ENCODE results near the gene MELK. TPM values are rescaled to one million over a fixed set of nuclear protein-coding genes. Genes with fewer than 3 reads are reported as not detected.
A peak's percentile ranks its signal among the peaks of the same experiment; 100 is the strongest.

Gene MELK
- total and polyA plus RNA-seq, 7 donors = 0.15 to 0.42 (median 0.18) TPM; not detected in 2

DNA sequence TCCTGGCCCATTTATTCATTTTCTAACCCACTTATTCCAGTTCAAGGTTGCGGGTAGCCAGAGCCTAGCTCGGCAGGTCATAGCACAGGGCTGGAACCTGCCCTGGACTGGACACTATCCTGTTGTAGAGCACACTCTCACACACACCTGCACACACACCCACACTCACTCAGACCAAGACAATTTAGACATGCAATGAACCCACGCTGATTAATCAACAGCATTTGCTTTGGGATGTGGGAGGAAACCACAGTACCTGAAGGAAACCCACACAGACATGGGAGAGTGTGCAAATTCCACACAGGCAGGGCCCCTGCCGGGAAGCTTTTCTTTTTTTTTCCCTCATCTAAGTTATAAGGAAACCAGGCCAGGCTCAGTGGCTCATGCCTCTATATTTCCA is 34.8 kb upstream of the MELK start:
- H3K36me3 ChIP-seq (ENCODE audit: insufficient read depth in 1 of 2, low read depth in 1 of 2) = no peaks in the 10 kb centered on the region
- DNase-seq (no peak), ATAC-seq (no peak)
- H3K9me3 ChIP-seq = no peaks in the 10 kb centered on the region
- intact Hi-C loops (cut with DNase I) = no loop called here
- no peak overlapping the region for H3K27ac ChIP-seq
- H3K27me3 ChIP-seq (ENCODE audit: insufficient read depth in 3 of 3, low read length in 2 of 3) = no peaks in the 10 kb centered on the region
- WGBS, 3 donors = 87 to 91% (median 90%) methylated on average over 4 of the region's 4 CpGs
- TF ChIP-seq, protein P1, sequence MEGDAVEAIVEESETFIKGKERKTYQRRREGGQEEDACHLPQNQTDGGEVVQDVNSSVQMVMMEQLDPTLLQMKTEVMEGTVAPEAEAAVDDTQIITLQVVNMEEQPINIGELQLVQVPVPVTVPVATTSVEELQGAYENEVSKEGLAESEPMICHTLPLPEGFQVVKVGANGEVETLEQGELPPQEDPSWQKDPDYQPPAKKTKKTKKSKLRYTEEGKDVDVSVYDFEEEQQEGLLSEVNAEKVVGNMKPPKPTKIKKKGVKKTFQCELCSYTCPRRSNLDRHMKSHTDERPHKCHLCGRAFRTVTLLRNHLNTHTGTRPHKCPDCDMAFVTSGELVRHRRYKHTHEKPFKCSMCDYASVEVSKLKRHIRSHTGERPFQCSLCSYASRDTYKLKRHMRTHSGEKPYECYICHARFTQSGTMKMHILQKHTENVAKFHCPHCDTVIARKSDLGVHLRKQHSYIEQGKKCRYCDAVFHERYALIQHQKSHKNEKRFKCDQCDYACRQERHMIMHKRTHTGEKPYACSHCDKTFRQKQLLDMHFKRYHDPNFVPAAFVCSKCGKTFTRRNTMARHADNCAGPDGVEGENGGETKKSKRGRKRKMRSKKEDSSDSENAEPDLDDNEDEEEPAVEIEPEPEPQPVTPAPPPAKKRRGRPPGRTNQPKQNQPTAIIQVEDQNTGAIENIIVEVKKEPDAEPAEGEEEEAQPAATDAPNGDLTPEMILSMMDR (IDR thresholded peaks at IDR 0.05) = no peak
- H3K4me1 ChIP-seq = no peaks in the 10 kb centered on the region
- no peak overlapping the region for H3K4me3 ChIP-seq

DNA sequence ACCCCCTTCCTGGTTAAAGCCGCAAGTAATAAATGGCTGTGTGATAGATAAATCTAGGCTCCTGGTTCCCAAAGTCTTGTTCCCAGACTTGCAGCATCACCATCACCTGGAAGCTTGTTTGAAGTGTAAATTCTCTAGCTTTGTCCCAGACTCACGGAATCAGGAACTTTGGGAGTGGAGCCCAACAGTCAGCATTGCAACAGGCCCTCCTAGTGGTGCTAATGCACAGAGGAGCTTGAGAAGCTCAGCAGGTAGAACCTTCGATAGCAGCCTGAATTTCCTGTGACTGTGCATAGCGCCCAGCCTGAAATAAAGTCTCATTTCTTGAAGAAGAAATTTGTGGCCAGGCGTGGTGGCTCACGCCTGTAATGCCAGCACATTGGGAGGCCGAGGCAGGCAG is 30.3 kb upstream of the MELK start:
- WGBS, 3 donors = 93 to 95% (median 94%) methylated on average over 7 of the region's 7 CpGs
- H3K4me1 ChIP-seq = no peaks in the 10 kb centered on the region
- no peaks in the 10 kb centered on the region for H3K36me3 ChIP-seq (ENCODE audit: insufficient read depth in 1 of 2, low read depth in 1 of 2)

DNA sequence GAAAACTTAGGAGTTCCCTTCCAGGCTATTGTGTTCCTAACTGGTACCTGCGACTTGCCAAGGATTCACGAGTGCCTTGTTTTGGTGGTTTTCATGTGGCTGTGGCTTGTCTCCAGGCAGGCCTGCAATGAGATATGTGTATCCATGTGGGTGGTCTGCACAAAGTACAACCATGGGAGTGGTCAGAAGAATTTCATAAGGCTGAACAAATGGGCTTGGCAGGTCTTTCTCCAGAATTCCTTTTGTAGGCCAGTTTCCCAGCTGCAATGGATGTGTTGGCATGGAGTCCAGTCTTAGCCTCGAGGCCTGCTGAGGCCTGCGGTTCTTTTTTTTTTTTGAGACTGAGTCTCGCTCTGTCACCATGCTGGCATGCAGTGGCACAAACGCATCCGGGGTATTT is 28.8 kb upstream of the MELK start:
- ATAC-seq (peak in 3 of 4 donors; percentile 58 to 61 (median 59)), DNase-seq (peak; percentile 35 to 64)
- TF ChIP-seq, protein P1 (IDR thresholded peaks at IDR 0.05) = no peak
- Histone ChIP-seq H3K27me3 (ENCODE audit: insufficient read depth in 3 of 3, low read length in 2 of 3) (peaks cover 0 to 3% (median 0%) of the 10 kb centered on the region in 3 donors), H3K27ac (no peak overlapping the region), H3K4me3 (no peak overlapping the region), H3K36me3 (ENCODE audit: insufficient read depth in 1 of 2, low read depth in 1 of 2) (no peaks in the 10 kb centered on the region), H3K4me1 (no peaks in the 10 kb centered on the region), H3K9me3 (no peaks in the 10 kb centered on the region)
- WGBS, 3 donors = 24 to 44% (median 31%) methylated on average over 7 of the region's 7 CpGs
- intact Hi-C loops (cut with DNase I) = no loop called here

More for the DNA sequence above, 30.3 kb upstream of the MELK start:
- Histone ChIP-seq H3K27ac (no peak overlapping the region), H3K27me3 (ENCODE audit: insufficient read depth in 3 of 3, low read length in 2 of 3) (peaks cover 0 to 3% (median 0%) of the 10 kb centered on the region in 3 donors), H3K4me3 (no peak overlapping the region), H3K9me3 (no peaks in the 10 kb centered on the region)
- intact Hi-C loops (cut with DNase I) = no loop called here
- DNase-seq (no peak), ATAC-seq (no peak)
- TF ChIP-seq, protein P1 (IDR thresholded peaks at IDR 0.05) = no peak

DNA sequence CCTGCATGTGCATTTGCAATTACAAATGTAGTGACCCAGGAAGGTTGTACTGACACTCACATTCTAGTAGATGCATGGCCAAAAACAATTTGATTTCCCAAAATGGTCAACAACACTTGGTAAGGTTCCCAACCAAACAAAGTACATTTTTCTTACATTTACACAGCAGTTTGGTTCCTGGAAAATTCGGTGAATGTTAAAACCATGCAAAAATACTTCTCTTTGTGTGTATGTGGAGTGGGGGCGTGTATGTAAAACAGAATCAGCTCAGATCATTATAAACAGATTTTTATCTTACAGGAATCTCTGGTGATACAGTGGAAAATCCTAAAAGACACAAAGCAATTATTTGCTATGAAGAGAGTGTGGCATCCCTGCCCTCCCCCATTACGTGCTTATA is 25.1 kb upstream of the MELK start:
- ATAC-seq (no peak), DNase-seq (no peak)
- Histone ChIP-seq H3K4me3 (no peak overlapping the region), H3K9me3 (no peaks in the 10 kb centered on the region), H3K36me3 (ENCODE audit: insufficient read depth in 1 of 2, low read depth in 1 of 2) (no peaks in the 10 kb centered on the region), H3K27ac (no peak overlapping the region), H3K4me1 (no peaks in the 10 kb centered on the region), H3K27me3 (ENCODE audit: insufficient read depth in 3 of 3, low read length in 2 of 3) (peaks cover 0 to 3% (median 0%) of the 10 kb centered on the region in 3 donors)
- intact Hi-C loops (cut with DNase I) = no loop called here
- TF ChIP-seq, protein P1 (IDR thresholded peaks at IDR 0.05) = no peak
- WGBS, 3 donors = 62 to 73% (median 64%) methylated on average over 3 of the region's 3 CpGs

DNA sequence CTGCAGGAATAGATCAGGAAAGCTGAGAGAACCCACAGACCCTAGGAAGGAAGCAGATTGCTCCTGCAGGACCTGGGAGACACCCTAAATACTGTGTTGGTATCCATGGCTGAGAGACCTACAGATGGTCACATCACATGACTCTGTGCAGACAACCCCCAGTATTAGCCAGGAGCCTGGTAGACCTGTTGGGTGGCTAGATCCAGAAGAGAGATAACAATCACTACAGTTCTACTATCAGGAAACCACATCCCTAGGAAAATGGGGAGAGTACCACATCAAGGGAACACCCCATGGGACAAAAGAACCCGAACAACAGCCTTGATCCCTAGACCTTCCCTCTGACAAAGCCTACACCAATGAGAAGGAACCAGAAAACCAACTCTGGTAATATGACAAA is 24.2 kb upstream of the MELK start:
- no peak for ATAC-seq

More for the DNA sequence above, 24.2 kb upstream of the MELK start:
- intact Hi-C loops (cut with DNase I) = no loop called here
- H3K27ac ChIP-seq = no peak overlapping the region
- H3K4me3 ChIP-seq = no peak overlapping the region
- no peak for DNase-seq
- WGBS, 3 donors = 75 to 82% (median 81%) methylated on average over 1 of the region's 1 CpG
- no peaks in the 10 kb centered on the region for H3K4me1 ChIP-seq
- no peaks in the 10 kb centered on the region for H3K9me3 ChIP-seq
- TF ChIP-seq, protein P1 (IDR thresholded peaks at IDR 0.05) = no peak
- no peaks in the 10 kb centered on the region for H3K36me3 ChIP-seq (ENCODE audit: insufficient read depth in 1 of 2, low read depth in 1 of 2)
- peaks cover 0 to 3% (median 0%) of the 10 kb centered on the region in 3 donors for H3K27me3 ChIP-seq (ENCODE audit: insufficient read depth in 3 of 3, low read length in 2 of 3)
